Measurements from ENCODE around the gene PLEKHA5.

The PLEKHA5 gene

DNA sequence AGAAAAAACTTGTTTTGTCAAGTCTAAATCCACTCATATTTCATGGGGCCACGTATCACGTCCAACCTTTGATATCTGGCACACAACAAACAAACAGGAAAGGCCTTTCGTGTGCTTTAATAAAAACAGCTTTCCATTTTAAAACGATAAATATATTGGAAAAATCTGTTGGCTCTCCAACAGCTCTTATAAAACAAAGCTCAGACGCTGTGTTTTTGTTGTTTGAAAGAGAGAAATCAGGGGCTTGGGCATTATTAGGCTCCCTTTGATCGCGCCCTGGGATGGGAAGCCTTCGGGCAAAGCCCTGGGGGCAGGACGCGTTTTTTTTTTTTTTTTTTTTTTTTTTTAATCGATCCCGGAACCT is 429 bp upstream of the PLEKHA5 start:
- DNase-seq, result no peak

DNA sequence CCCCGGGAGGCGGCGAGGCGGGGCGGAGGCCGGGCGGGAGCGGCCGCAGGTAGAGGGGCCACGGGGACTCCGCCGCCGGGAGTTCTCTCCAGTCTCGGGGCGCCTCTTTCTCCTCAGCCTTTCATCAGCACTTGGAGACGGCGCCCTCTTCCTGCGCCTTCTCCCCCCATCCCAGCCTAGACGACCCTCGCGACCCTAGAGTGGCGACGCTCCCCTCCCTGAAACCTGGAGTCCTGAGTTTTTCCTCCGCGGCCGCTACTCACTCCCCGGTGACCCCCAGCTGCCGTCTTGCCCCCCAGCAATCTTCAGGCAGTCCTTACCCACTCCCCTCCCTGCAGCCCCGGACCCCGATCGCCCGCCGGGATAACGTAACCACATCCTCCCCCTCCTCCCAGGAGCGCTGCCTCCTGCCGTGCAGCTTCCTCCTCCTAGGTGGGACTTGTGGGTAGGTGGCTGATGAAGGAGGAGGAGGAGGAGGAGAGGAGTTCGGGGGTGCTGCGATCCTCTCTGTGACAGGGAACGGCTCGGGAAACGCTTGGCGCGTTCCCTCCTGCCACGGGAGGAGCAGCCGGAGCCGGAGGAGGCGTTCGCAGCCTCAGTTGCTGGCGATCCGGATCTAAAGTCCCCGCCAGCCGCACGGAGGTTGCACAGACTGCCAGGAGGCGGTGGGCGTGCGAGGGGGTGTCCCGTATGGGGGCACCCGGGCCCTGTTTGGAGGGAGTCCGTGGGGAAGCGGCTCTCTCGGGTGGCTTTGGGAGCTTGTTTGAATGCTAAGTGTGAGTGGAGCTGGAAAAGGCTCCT is 891 bp downstream of the PLEKHA5 start:
- peak; percentile 31 to 55 for DNase-seq

DNA sequence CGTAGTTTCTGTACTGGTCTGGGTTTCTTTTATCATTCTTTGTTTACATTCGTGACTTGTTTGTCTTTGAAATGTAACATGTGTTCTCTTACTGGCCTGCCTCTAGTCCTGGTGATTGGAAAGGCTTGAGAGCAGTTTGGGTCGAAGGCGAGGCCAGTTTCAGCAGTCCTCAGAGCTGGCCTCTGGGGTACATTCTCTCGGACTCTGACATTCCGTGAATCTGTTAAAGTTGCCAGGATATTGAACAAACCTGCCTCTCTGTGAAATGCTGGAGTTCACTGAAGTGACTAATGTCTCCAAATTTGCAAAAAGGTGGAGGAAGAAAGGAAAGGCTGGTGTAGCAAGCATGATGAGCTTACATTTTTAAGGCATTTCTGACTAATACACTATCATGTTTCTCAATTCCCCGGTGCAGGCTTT is 1.5 kb downstream of the PLEKHA5 start:
- peak in 1 of 2 experiments; percentile 17 for DNase-seq

DNA sequence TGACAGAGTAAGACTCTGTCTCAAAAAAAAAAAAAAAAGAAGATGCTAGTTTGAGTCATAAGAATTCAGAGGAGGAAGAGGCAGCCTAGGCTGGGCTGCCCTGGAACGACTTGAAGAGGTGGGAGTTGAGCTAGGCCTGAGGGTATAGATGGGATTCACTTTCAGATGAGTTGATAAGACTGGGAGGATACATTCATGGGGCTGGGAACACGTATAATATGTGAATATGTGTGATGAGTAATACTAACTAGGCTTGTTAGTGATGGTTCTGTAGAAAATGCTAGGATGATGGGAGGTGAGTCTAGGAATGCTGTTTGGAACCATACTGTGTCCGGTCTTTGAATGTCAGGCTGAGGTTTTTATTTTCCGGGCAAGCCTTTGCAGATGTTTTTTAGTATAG is 9.0 kb downstream of the PLEKHA5 start:
- no peak for DNase-seq

GRCh38 chr12:19138956-19139355 is 9.4 kb downstream of the PLEKHA5 start:
- no peak for DNase-seq

DNA sequence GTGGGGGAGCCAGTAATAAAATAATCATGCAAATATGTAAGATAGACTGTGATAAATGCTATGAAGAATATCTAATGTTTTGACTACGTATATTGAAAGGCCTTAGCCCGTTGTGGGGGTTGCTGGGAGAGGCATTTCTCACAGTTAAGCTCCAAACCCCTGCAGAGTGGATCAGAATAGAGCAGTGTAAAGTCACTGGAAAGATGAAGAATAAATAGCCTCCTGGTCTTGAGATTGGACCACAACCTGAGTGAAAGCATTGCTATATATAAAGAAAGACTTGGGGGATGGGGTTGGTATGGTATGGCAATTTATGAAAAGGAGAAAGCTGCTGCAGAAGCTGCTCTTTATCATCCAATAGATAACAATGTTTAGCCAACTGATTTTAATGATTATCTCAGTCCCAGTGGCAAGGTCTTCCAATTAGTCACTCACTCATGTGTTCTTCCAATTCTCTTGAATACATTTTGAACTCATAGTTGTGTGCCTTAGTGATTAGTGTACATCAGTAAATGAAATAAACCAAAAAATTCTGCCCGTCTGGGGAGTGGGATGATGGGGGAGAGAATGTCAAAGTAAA is 10.2 kb downstream of the PLEKHA5 start:
- DNase-seq, result no peak

DNA sequence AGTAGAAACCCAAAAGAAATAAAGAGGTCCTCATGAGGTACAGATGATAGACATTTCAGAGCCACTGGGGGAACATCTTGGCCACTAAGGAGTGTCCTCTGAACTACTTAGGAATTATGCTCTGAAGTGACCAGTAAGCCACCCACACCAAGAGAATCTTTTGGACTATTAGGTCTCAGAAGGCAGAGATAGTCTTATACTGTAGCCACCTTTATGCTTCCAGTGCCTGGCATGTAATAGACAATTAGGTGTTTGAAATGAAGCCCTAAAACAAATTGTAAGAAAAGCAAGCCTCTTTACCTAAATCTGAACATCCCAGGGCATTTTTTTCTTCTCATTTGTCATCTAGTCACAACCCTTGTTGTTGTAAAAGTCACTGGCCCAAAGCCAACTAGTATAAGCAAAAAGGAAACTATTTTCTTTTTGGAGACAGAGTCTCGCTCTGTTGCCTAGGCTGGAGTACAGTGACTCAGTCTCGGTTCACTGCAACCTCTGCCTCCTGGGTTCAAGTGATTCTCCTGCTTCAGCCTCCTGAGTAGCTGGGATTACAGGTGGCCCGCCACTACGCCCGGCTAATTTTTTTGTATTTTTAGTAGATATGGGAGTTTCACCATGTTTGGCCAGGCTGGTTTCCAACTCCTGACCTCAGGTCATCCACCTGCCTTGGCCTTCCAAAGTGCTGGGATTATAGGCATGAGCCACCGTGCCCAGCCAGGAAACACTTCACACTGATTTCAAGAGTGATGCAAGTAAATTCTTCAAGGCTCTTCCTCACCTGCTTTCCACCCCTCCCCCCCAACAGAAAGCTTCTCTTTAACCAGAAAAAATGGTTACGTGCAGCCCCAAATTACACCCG is 11.1 kb downstream of the PLEKHA5 start:
- DNase-seq, result no peak

GRCh38 chr12:19142499-19142898 is 13.0 kb downstream of the PLEKHA5 start:
- no peak for DNase-seq

DNA sequence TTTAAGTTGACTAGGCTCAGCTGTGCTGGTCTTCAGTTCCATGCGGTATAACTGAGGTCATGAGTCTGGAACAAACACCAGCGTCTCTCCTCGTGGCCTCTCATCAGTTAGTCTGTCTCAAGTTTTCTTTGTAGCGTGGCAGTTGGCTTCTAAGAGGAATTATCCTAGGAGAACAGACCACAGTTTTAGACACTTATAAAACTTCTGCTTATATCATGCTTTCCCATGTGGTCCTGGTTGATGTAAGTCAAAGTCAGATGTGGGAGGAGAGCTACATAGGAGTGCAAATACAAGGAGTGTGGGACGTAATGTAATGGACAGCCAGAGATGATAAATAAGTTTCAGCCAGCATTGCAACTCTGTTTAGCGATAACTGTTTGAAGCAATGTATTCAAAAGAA is 14.8 kb downstream of the PLEKHA5 start:
- no peak for DNase-seq

- DNase-seq, result no peak
Observed at GRCh38 chr12:19144985-19145384, 15.5 kb downstream of the PLEKHA5 start.

DNA sequence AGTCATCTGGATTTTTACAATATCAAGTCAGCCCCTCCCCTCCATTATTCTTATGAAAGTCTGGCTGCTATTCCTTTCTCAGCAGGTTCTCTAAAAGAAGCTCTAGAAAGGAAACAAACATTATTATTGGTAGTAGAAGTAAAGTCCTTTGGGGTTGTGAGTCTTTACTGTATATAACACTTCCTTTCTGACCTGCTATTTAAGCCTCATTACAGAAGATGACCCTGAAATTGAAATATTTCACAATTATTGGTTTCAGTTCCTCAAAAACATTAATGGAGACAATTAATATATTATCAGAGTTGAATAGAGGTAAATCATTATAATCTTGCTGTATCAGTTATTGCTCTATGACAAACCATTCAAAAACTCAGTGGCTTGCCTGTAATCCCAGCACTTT is 19.3 kb downstream of the PLEKHA5 start:
- DNase-seq, result no peak

- DNase-seq, result no peak
Observed at GRCh38 chr12:19150273-19150900, 20.9 kb downstream of the PLEKHA5 start.

- DNase-seq, result no peak
Observed at GRCh38 chr12:19151298-19151697, 21.8 kb downstream of the PLEKHA5 start.

- DNase-seq, result no peak
Observed at GRCh38 chr12:19153396-19153795, 23.9 kb downstream of the PLEKHA5 start.

DNA sequence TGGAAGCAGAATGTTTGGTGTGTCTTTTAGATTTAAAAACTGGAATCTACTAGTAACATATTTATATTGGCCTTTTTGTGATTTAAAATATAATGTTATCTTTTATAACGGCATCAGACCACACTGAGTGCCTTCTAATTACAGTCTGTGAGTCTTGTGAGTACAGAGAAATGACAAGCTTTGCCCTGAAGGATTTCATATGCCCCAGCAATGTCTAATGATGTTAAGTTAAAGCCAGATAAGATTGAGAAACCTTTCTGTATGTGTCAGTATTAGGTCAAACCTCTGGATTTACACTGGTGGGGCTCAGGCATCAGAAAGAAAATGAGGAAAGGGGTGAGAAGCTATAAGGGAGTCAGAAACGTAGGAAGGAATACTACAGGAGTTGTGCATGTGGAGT is 25.2 kb downstream of the PLEKHA5 start:
- DNase-seq, result no peak

DNA sequence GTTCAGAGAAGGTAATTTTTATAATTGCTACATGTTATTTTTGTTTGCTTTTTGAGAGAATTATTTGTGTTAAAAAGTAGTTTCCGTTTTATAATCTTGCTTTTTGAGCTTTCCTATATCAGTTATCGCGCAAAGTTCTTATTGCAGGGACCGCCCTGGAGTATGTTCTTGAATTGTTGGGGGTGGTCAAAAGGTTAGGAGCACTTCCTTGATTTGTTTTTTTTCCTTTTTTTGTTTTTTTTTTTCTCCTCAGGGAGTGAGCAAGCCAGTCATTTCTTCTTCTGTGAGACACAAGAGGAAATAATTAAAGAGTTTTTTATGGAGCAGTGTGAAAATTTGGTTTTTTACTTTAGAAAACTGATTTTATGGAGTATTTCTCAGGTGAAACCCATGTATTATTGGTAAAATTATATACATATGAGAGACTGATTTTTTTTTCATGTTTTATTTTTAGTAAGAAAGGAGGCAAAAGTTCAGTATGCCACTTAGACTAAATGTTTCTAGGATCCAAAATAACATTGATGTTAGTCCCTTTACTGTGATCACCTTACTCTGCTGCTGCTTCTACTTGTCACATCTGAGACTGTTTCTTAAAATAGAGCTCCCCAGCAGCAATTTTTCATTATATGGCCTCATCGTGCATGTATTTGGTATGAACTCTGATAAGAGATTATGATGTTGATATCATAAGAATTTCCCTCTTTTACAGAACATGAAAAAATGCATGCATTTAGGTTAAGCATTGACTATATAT is 26.6 kb downstream of the PLEKHA5 start:
- no peak for DNase-seq

GRCh38 chr12:19158923-19159322 is 29.4 kb downstream of the PLEKHA5 start:
- no peak for DNase-seq

- DNase-seq, result no peak
Observed at GRCh38 chr12:19161216-19161615, 31.7 kb downstream of the PLEKHA5 start.

GRCh38 chr12:19165451-19165850 is 35.9 kb downstream of the PLEKHA5 start:
- DNase-seq, result no peak

DNA sequence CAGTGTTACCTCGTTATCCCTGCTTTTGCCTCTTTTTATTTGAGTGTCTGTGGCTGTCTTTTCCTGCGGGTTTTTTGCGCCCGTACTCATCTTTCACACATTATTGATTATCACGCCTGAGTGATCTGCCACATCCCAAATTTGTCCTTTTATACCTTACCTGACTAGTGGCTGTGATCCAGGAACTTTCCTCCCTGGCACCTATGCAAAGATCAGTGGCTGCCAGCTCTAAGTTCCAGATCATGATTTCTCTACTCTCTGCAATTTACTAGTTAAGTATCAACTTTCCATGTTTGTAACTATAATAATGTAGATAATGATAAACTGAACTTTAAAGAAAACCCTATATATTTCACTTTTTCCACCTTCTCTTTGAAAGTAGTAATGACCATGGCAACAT is 36.9 kb downstream of the PLEKHA5 start:
- no peak for DNase-seq

DNA sequence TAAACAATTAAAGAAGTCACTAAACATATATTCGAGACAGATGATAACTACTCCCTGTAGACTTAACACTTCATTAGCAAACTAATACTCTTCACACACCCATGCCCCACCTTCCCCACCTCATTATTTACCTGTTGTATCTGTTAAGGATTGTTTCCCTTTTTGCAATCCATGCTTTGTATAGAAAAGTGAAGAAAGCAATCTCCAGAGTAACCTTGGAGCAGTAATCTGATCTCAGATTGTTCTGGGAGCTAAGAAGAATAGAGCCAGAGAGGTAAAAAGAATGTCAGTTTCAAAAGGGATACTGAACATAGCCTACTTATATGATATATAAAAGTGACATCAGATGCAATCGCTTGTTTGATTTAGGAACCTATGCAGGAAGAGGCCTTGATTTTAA is 37.4 kb downstream of the PLEKHA5 start:
- no peak for DNase-seq

DNA sequence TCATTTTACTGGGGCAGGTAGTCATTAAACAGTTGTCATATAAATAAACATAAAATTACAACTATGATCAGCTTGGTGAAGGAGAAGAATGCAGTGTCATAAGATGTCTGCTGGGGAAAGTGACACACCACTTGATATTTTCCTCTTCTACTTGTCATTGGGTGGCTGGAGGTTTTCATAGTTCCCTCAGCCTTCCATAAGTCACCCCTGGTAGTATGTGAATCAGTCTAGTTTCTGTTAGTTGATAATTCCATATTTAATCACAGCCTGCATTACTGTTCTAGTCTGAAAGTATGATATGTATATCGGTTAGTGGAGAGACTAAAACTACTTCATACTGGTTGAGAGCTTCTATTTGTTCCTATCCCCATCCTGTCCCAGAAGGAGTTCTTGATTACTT is 38.2 kb downstream of the PLEKHA5 start:
- no peak for DNase-seq

- no peak for DNase-seq
Observed at GRCh38 chr12:19168644-19169043, 39.1 kb downstream of the PLEKHA5 start.
